Osteoblast (primary cell): Measurements from ENCODE around the gene ASB12. TPM values are rescaled to one million over a fixed set of nuclear protein-coding genes. Genes with fewer than 3 reads are reported as not detected.
A peak's percentile ranks its signal among the peaks of the same experiment; 100 is the strongest.
"Not testable (repeated sequence)": the region's sequence is repeated elsewhere in the genome, so short reads cannot be mapped to it uniquely, and the experiment has no call there.

Experiments
- DNase-seq: peaks from one replicate; pipeline ENCODE4 v3.0.0; 2011; ENCODE audit warnings: low spot score, mixed read lengths; ENCODE audit not compliant: insufficient read length; ENCODE audit errors: missing footprints
- H2AFZ ChIP-seq: 2 replicates; pipeline ENCODE4 v1.6.0; 2011; ENCODE audit warnings: mild to moderate bottlenecking, low read length
- H3K27ac ChIP-seq: 2 replicates; pipeline ENCODE4 v1.5.1; 2011; ENCODE audit warnings: mild to moderate bottlenecking, low read depth, low read length, moderate library complexity
- H3K27me3 ChIP-seq: 2 replicates; pipeline ENCODE4 v1.6.0; 2012; ENCODE audit warnings: mild to moderate bottlenecking, control low read depth, inconsistent platforms, low read length, moderate library complexity; ENCODE audit not compliant: insufficient read depth
- H3K36me3 ChIP-seq: 2 replicates; pipeline ENCODE4 v1.5.1; 2011; ENCODE audit warnings: mild to moderate bottlenecking, low read length, control low read depth, moderate library complexity; ENCODE audit not compliant: insufficient read depth
- H3K4me1 ChIP-seq: 2 replicates; pipeline ENCODE4 v1.5.1; 2011; ENCODE audit warnings: mild to moderate bottlenecking, low read length, control low read depth, moderate library complexity; ENCODE audit not compliant: insufficient read depth
- H3K4me2 ChIP-seq: 2 replicates; pipeline ENCODE4 v1.6.0; 2011; ENCODE audit warnings: mild to moderate bottlenecking, low read length; ENCODE audit not compliant: insufficient read depth
- H3K4me3 ChIP-seq: fragments of 200-600 bp; sonication (generic); 3 replicates; pipeline ENCODE4 v1.5.1; 2012; ENCODE audit warnings: mild to moderate bottlenecking, low read length, inconsistent platforms; ENCODE audit not compliant: insufficient read depth
- H3K79me2 ChIP-seq: 2 replicates; pipeline ENCODE4 v1.6.0; 2012; ENCODE audit warnings: mild to moderate bottlenecking, low read length, control low read depth, inconsistent platforms; ENCODE audit not compliant: insufficient read depth
- H3K9me3 ChIP-seq: 2 replicates; pipeline ENCODE4 v1.5.1; 2011; ENCODE audit warnings: low read depth, low read length, control low read depth
- H4K20me1 ChIP-seq: 2 replicates; pipeline ENCODE4 v1.6.0; 2012; ENCODE audit warnings: mild to moderate bottlenecking, low read length, control low read depth; ENCODE audit not compliant: insufficient read depth
- total RNA-seq: library from RNA; depleted of rRNA; stranded (reverse); fragments of >200 nt; gene quantifications from 2 replicates; pipeline ENCODE4 v1.2.3, GENCODE V29; 2012
- TF ChIP-seq, protein P1 (sequence below): IDR thresholded peaks from 2 replicates; pipeline ENCODE4 v1.5.1; 2011; ENCODE audit warnings: mild to moderate bottlenecking, low read depth, low read length, moderate library complexity; ENCODE audit errors: extremely low read depth

Gene ASB12
- total RNA-seq, 1 donor, result not detected

DNA sequence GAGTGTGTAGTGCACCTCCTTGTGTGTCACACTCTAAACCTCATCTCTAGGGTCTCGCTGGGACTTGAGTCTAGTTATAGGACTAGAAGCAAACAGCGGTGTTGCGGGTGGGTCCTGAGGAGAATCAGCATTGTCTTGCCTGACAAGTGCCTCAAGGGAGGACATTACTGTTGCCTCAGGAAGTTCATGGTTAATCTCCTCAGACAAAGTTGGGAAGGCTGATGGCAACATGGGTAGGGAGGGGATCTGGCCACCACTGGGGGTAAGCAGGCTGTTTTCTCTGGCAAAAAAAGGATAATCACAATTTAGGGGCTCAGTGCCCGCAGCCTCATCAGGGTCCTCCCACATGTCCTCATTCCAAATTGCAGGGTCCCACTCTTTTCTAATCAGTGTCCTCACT, 12.4 kb downstream of the ASB12 start:
- Histone ChIP-seq H3K27me3 (no peaks in the 10 kb centered on the region), H3K4me3 (no peak overlapping the region), H4K20me1 (no peaks in the 10 kb centered on the region), H3K9me3 (no peaks in the 10 kb centered on the region), H2AFZ (no peak overlapping the region), H3K4me2 (no peak overlapping the region), H3K79me2 (no peaks in the 10 kb centered on the region), H3K4me1 (no peaks in the 10 kb centered on the region), H3K36me3 (no peaks in the 10 kb centered on the region), H3K27ac (no peak overlapping the region)
- no peak for DNase-seq
- TF ChIP-seq, protein P1, sequence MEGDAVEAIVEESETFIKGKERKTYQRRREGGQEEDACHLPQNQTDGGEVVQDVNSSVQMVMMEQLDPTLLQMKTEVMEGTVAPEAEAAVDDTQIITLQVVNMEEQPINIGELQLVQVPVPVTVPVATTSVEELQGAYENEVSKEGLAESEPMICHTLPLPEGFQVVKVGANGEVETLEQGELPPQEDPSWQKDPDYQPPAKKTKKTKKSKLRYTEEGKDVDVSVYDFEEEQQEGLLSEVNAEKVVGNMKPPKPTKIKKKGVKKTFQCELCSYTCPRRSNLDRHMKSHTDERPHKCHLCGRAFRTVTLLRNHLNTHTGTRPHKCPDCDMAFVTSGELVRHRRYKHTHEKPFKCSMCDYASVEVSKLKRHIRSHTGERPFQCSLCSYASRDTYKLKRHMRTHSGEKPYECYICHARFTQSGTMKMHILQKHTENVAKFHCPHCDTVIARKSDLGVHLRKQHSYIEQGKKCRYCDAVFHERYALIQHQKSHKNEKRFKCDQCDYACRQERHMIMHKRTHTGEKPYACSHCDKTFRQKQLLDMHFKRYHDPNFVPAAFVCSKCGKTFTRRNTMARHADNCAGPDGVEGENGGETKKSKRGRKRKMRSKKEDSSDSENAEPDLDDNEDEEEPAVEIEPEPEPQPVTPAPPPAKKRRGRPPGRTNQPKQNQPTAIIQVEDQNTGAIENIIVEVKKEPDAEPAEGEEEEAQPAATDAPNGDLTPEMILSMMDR, result no peak

DNA sequence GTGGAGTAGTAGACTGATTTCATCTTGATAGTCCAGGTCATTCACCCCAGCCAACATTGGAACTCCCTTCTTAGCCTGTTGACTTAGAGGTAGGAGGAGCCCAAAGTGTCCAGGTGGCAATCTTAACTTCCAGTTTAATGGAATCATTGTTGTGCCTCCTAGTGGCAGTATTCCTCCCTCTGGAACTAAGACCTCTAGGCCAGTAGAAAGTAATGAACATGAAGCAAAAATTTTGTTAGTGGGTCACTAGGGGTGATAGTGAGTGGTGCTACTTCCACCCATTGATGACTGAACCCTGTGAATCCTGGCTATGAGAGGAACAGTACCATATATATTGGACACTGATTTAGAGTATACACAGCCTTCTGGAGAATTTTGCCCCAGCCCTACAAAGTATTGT, 16.4 kb downstream of the ASB12 start:
- H3K4me1 ChIP-seq, H3K36me3 ChIP-seq, H3K9me3 ChIP-seq, H4K20me1 ChIP-seq, H3K27ac ChIP-seq, DNase-seq, H3K4me3 ChIP-seq, H2AFZ ChIP-seq, H3K27me3 ChIP-seq, H3K4me2 ChIP-seq, H3K79me2 ChIP-seq: not testable (repeated sequence)

DNA sequence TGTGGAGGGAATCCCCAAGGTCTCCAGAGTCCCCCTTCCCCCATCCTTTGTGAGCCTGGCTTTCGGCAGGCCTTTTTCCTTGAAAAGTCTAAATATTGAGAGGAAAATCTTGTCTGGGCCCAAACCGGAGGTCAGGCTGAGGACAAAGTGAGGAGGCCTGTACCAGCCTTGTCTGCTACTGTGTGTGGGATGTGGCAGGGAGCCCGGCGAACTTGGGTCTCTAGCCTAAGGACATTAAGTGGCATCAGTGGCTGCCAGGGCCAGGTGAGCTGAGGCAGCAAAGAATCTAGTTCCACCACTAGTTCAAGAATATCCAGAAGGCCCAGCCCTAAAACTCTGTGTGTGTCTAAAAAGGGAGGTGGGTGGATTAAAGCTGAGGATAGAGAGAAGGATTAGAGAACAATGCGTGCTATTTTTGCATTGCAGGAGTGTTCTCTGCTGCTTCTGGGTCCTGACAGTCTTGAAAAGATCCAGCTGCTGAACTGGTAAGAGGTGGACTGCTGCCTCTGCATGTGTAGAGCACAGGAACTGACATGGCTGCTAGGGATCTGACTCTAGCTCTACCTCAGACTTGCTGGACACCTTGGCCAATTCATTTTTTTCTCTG, 23.7 kb downstream of the ASB12 start:
- Histone ChIP-seq H3K27me3 (no peaks in the 10 kb centered on the region), H3K36me3 (no peaks in the 10 kb centered on the region), H3K4me1 (peaks cover 12% of the 10 kb centered on the region), H4K20me1 (peaks cover 3% of the 10 kb centered on the region), H3K4me2 (peak overlapping the region; percentile 81), H3K4me3 (peak overlapping the region; percentile 77), H3K9me3 (no peaks in the 10 kb centered on the region), H3K79me2 (peaks cover under 1% of the 10 kb centered on the region), H2AFZ (peak overlapping the region; percentile 87), H3K27ac (peak overlapping the region; percentile 81)
- TF ChIP-seq, protein P1, result no peak
- peak; percentile 35 for DNase-seq

DNA sequence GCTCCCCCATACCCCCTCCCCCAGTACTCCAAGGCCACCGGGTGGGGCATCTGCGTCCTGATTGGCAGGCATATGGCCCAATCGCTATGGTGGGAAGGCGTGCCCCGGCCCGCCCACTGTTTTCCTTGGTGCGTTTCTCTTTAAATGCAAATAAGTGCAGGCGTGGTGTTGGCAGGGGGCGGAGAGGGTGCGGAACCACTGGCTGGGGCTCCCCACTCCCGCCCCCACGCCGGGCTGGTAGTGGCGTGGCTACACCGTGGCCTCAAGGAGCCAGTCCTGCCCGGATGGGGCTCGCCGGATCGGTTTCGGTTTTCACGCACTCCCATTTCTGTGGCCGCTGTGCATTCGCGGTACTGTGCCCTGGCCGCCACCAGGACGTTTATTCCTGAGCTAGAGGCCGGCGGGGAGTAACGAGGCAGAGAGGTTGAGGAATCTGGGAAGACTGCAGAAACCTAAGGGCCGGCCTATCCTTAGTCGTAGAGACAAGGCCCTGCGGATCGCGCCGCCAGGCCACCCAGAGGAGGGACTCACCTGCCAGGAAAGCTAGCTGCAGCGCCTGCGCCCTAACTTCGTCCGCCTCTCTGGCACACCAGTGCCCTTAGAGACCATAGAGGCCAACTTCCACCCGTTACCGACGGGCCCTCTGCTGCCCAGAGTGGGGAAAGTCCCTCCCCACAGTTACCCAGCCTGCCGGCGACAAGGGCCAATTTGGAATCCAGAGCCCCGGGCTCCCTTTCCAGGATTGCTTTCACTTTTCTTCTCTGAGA, 24.5 kb downstream of the ASB12 start:
- TF ChIP-seq, protein P1, result peak; percentile 10
- H2AFZ ChIP-seq, result peak overlapping the region; percentile 87

More for the DNA sequence above, 24.5 kb downstream of the ASB12 start:
- peaks cover 5% of the 10 kb centered on the region for H3K79me2 ChIP-seq
- peak overlapping the region; percentile 81 for H3K27ac ChIP-seq
- peak overlapping the region; percentile 77 for H3K4me3 ChIP-seq
- H3K4me2 ChIP-seq, result peak overlapping the region; percentile 81
- no peaks in the 10 kb centered on the region for H3K27me3 ChIP-seq
- peak; percentile 97 for DNase-seq
- H3K4me1 ChIP-seq, result peaks cover 12% of the 10 kb centered on the region
- H3K9me3 ChIP-seq, result no peaks in the 10 kb centered on the region
- no peaks in the 10 kb centered on the region for H3K36me3 ChIP-seq
- H4K20me1 ChIP-seq, result peaks cover 3% of the 10 kb centered on the region
